Fibroblast of lung (primary cell): ENCODE results near the gene KCNG2. TPM values are rescaled to one million over a fixed set of nuclear protein-coding genes. Genes with fewer than 3 reads are reported as not detected.

Source experiments
- DNase-seq, 2 donors: peaks; one replicate each; pipeline versions ENCODE4 v3.0.0 to v3.0.0-alpha.2; 2010; ENCODE audit warnings: low read depth in 2 of 2
- H2AFZ ChIP-seq: 2 replicates; pipeline ENCODE4 v1.5.1; 2012; ENCODE audit warnings: low read length, control low read depth, inconsistent platforms
- H3K27ac ChIP-seq: 2 replicates; pipeline ENCODE4 v1.5.1; 2011; ENCODE audit warnings: low read length, control low read depth; ENCODE audit not compliant: insufficient read depth
- H3K27me3 ChIP-seq: 2 replicates; pipeline ENCODE4 v1.5.1; 2011; ENCODE audit warnings: mild to moderate bottlenecking, low read length; ENCODE audit not compliant: control insufficient read depth, insufficient read depth
- H3K36me3 ChIP-seq: 2 replicates; pipeline ENCODE4 v1.5.1; 2011; ENCODE audit warnings: low read length; ENCODE audit not compliant: control insufficient read depth, insufficient read depth
- H3K4me1 ChIP-seq: 2 replicates; pipeline ENCODE4 v1.5.1; 2011; ENCODE audit warnings: low read length; ENCODE audit not compliant: control insufficient read depth, insufficient read depth; ENCODE audit errors: extremely low read depth
- H3K4me2 ChIP-seq: 2 replicates; pipeline ENCODE4 v1.5.1; 2011; ENCODE audit warnings: low read length, control low read depth; ENCODE audit not compliant: insufficient read depth; ENCODE audit errors: extremely low read depth
- H3K4me3 ChIP-seq, 4 experiments: fragments of 200-600 bp in 1 of 4; sonication (generic) in 1 of 4; replicated peaks in 1 of 4; 2 replicates each; pipeline ENCODE4 v1.5.1; 2011 to 2016; ENCODE audit warnings: low read length in 4 of 4, low read depth in 3 of 4, mild to moderate bottlenecking in 3 of 4, control low read depth in 2 of 4, inconsistent platforms in 1 of 4, mixed read lengths in 1 of 4; ENCODE audit not compliant: insufficient read depth in 1 of 4; ENCODE audit errors: control extremely low read depth in 1 of 4
- H3K79me2 ChIP-seq: 2 replicates; pipeline ENCODE4 v1.5.1; 2012; ENCODE audit warnings: mild to moderate bottlenecking, low read length, inconsistent platforms; ENCODE audit not compliant: control insufficient read depth, insufficient read depth
- H3K9ac ChIP-seq: 2 replicates; pipeline ENCODE4 v1.5.1; 2011; ENCODE audit warnings: mild to moderate bottlenecking, low read length, control low read depth; ENCODE audit not compliant: insufficient read depth
- H3K9me3 ChIP-seq: 2 replicates; pipeline ENCODE4 v1.5.1; 2012; ENCODE audit warnings: low read depth, low read length; ENCODE audit not compliant: control insufficient read depth, insufficient read depth
- H4K20me1 ChIP-seq: 2 replicates; pipeline ENCODE4 v1.5.1; 2011; ENCODE audit warnings: low read length; ENCODE audit not compliant: control insufficient read depth, insufficient read depth; ENCODE audit errors: extremely low read depth
- CTCF ChIP-seq, 2 donors: IDR thresholded peaks in 1 of 2; conservative IDR thresholded peaks in 1 of 2; 1 replicate in 1 of 2; 2 replicates in 1 of 2; pipeline ENCODE4 v1.5.1; 2011 to 2012; ENCODE audit warnings: low read length in 2 of 2, control low read depth in 1 of 2, inconsistent platforms in 1 of 2, low read depth in 1 of 2, mild to moderate bottlenecking in 1 of 2
- EZH2 ChIP-seq: IDR thresholded peaks from 2 replicates; pipeline ENCODE4 v1.5.1; 2012; ENCODE audit warnings: low read length, control low read depth, mild to moderate bottlenecking; ENCODE audit errors: missing control alignments
- polyA plus RNA-seq, 2 donors: library from polyadenylated mRNA; depleted of rRNA in 1 of 2; stranded (reverse) in 1 of 2; unstranded in 1 of 2; fragments of >200 nt; gene quantifications; 2 replicates each; pipeline ENCODE4 v1.2.1, GENCODE V29; 2011 to 2012; ENCODE audit warnings: missing spikeins in 1 of 2
- total RNA-seq: library from RNA; depleted of rRNA; stranded (reverse); fragments of >200 nt; gene quantifications from 2 replicates; pipeline ENCODE4 v1.2.1, GENCODE V29; 2014

Gene KCNG2
- total and polyA plus RNA-seq, 2 donors (not counting 1 experiment from before 2014, with no cell fraction given): 0.42 to 10.1 TPM

- Histone ChIP-seq H3K4me2 (no peak overlapping the region), H3K27ac (no peak overlapping the region), H2AFZ (no peak overlapping the region), H3K9me3 (no peaks in the 10 kb centered on the region), H4K20me1 (no peaks in the 10 kb centered on the region), H3K4me3 (no peak overlapping the region), H3K36me3 (no peaks in the 10 kb centered on the region), H3K79me2 (no peaks in the 10 kb centered on the region), H3K27me3 (peaks cover 7% of the 10 kb centered on the region), H3K9ac (no peak overlapping the region), H3K4me1 (no peaks in the 10 kb centered on the region)
- TF ChIP-seq CTCF (conservative IDR thresholded peaks at IDR 0.05 in 1 of 2, IDR thresholded peaks at IDR 0.05 in 1 of 2; ENCODE audit: low read depth in 1 of 2, low read length in 2 of 2): no peak
- TF ChIP-seq EZH2: no peak
- DNase-seq: no peak
Measured at GRCh38 chr18:79878741-79879378, 81.1 kb downstream of the KCNG2 start.

GRCh38 chr18:79879566-79879965 is 81.8 kb downstream of the KCNG2 start:
- H3K9ac ChIP-seq: no peak overlapping the region
- no peaks in the 10 kb centered on the region for H3K79me2 ChIP-seq
- no peak overlapping the region for H2AFZ ChIP-seq
- no peak overlapping the region for H3K4me2 ChIP-seq
- DNase-seq: no peak
- H3K27me3 ChIP-seq: peaks cover under 1% of the 10 kb centered on the region
- no peaks in the 10 kb centered on the region for H3K4me1 ChIP-seq
- TF ChIP-seq EZH2 (no peak), CTCF (conservative IDR thresholded peaks at IDR 0.05 in 1 of 2, IDR thresholded peaks at IDR 0.05 in 1 of 2; ENCODE audit: low read depth in 1 of 2, low read length in 2 of 2) (no peak)
- no peaks in the 10 kb centered on the region for H3K36me3 ChIP-seq
- H3K9me3 ChIP-seq: no peaks in the 10 kb centered on the region
- H3K27ac ChIP-seq: no peak overlapping the region
- no peaks in the 10 kb centered on the region for H4K20me1 ChIP-seq
- no peak overlapping the region for H3K4me3 ChIP-seq

- no peaks in the 10 kb centered on the region for H3K79me2 ChIP-seq
- H4K20me1 ChIP-seq: no peaks in the 10 kb centered on the region
- H3K9me3 ChIP-seq: no peaks in the 10 kb centered on the region
- no peak overlapping the region for H3K4me2 ChIP-seq
- H3K27ac ChIP-seq: no peak overlapping the region
- H2AFZ ChIP-seq: no peak overlapping the region
- H3K4me1 ChIP-seq: no peaks in the 10 kb centered on the region
- H3K36me3 ChIP-seq: no peaks in the 10 kb centered on the region
- no peaks in the 10 kb centered on the region for H3K27me3 ChIP-seq
- TF ChIP-seq CTCF (conservative IDR thresholded peaks at IDR 0.05 in 1 of 2, IDR thresholded peaks at IDR 0.05 in 1 of 2; ENCODE audit: low read depth in 1 of 2, low read length in 2 of 2) (no peak), EZH2 (no peak)
- H3K9ac ChIP-seq: no peak overlapping the region
- no peak overlapping the region for H3K4me3 ChIP-seq
- no peak for DNase-seq
Measured at GRCh38 chr18:79881695-79882094, 84.0 kb downstream of the KCNG2 start.
